Endothelial cell (in vitro differentiated cells): ENCODE data around the gene AREL1. TPM values are rescaled to one million over a fixed set of nuclear protein-coding genes. Genes with fewer than 3 reads are reported as not detected.
A peak's percentile ranks its signal among the peaks of the same experiment; 100 is the strongest.

Experiments used
- DNase-seq: peaks from one replicate; pipeline ENCODE4 v3.0.0; 2021; ENCODE audit warnings: low spot score
- H3K27ac Mint-ChIP-seq: one replicate; pipeline ENCODE4 v1.8.0; 2021; ENCODE audit warnings: mixed read lengths, inconsistent platforms; ENCODE audit not compliant: unreplicated experiment
- H3K27me3 Mint-ChIP-seq: one replicate; pipeline ENCODE4 v1.8.0; 2021; ENCODE audit warnings: mild to moderate bottlenecking, moderate library complexity, mixed read lengths, inconsistent platforms; ENCODE audit not compliant: unreplicated experiment
- H3K36me3 Mint-ChIP-seq: one replicate; pipeline ENCODE4 v1.8.0; 2021; ENCODE audit warnings: mild to moderate bottlenecking, low read depth, mixed read lengths, inconsistent platforms; ENCODE audit not compliant: unreplicated experiment
- H3K4me1 Mint-ChIP-seq: one replicate; pipeline ENCODE4 v1.8.0; 2021; ENCODE audit warnings: mild to moderate bottlenecking, mixed read lengths, inconsistent platforms; ENCODE audit not compliant: unreplicated experiment
- H3K4me3 Mint-ChIP-seq: one replicate; pipeline ENCODE4 v1.8.0; 2021; ENCODE audit warnings: mild to moderate bottlenecking, mixed read lengths, inconsistent platforms; ENCODE audit not compliant: unreplicated experiment
- H3K9me3 Mint-ChIP-seq: one replicate; pipeline ENCODE4 v1.8.0; 2021; ENCODE audit warnings: mixed read lengths, inconsistent platforms; ENCODE audit not compliant: unreplicated experiment
- total RNA-seq: library from RNA; stranded (reverse); fragmentation: NEBNext Ultra II Directional; extraction: Animal tissue kit (Norgen Biotek cat#: 25700); gene quantifications from one replicate; pipeline ENCODE4 v1.2.1, GENCODE V29; 2021; ENCODE audit not compliant: unreplicated experiment
- TF ChIP-seq, protein P1 (sequence below): fragments of 200-600 bp; sonication (generic); IDR thresholded peaks from one replicate; pipeline ENCODE4 v1.5.0; 2021; ENCODE audit warnings: antibody characterized with exemption; ENCODE audit not compliant: unreplicated experiment

The AREL1 gene
- total RNA-seq, 1 donor from 2014 or later: 41.6 TPM

DNA sequence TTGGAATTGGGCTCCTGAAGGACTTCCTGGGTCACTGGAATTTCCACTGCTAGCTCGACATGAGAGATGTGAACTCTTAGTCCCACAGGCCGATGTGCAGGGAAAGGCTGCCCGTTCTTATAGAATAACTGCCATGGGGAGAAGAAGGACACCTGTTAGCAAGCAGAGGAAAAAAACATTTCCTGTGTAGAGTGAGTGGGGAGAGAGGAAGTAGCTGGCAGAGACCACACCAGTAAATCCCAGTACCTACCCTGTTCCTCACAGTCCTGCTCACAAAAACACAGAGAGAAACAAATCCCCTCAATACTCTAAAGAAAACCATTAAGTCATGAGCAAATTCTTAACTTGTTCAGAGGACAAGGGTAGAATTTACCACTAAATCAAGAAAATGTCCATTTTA is 29.5 kb downstream of the AREL1 start:
- Mint-ChIP-seq H3K27me3 (peaks cover 1% of the 10 kb centered on the region), H3K9me3 (no peaks in the 10 kb centered on the region), H3K36me3 (peaks cover 23% of the 10 kb centered on the region), H3K27ac (peak overlapping the region; percentile 78), H3K4me3 (no peak overlapping the region), H3K4me1 (peaks cover 14% of the 10 kb centered on the region)
- no peak for DNase-seq
- TF ChIP-seq, protein P1, sequence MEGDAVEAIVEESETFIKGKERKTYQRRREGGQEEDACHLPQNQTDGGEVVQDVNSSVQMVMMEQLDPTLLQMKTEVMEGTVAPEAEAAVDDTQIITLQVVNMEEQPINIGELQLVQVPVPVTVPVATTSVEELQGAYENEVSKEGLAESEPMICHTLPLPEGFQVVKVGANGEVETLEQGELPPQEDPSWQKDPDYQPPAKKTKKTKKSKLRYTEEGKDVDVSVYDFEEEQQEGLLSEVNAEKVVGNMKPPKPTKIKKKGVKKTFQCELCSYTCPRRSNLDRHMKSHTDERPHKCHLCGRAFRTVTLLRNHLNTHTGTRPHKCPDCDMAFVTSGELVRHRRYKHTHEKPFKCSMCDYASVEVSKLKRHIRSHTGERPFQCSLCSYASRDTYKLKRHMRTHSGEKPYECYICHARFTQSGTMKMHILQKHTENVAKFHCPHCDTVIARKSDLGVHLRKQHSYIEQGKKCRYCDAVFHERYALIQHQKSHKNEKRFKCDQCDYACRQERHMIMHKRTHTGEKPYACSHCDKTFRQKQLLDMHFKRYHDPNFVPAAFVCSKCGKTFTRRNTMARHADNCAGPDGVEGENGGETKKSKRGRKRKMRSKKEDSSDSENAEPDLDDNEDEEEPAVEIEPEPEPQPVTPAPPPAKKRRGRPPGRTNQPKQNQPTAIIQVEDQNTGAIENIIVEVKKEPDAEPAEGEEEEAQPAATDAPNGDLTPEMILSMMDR: no peak

DNA sequence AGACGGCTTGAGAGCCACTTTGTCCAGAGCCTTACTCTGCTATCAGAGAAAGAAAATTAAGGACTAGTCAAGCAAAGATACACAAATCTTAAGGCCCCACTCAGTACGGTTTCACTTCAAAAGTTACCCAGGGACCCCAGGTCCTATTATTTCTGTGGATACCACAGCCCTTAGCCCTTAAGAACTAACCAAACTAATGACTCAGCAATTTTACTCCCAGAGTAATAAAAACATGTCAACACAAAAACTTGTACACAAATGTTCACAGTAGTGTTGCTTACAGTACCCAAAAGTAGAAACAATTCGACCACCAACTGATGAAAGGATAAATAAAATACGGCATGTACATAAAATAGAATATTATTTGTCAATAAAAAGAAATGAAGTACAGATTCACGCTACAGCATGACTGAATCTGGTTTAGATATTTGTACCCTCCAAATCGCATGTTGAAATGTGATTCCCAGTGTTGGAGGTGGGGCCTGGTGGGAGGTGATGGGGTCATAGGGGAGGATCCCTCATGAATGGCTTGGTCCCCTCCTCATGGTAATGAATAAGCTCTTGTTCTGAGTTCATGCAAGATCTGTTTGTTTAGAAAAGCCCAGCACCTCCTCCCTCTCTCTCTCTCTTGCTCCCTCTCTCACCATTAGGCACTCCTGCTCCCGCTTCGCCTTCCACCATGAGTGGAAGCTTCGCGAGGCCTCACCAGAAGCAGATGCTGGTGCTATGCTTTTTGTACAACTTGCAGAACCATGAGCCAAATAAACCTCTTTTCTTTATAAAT is 30.5 kb downstream of the AREL1 start:
- DNase-seq: no peak
- Mint-ChIP-seq H3K4me3 (no peak overlapping the region), H3K9me3 (no peaks in the 10 kb centered on the region), H3K4me1 (peaks cover 14% of the 10 kb centered on the region), H3K27ac (no peak overlapping the region), H3K27me3 (peaks cover 1% of the 10 kb centered on the region), H3K36me3 (peaks cover 21% of the 10 kb centered on the region)
- TF ChIP-seq, protein P1: no peak

DNA sequence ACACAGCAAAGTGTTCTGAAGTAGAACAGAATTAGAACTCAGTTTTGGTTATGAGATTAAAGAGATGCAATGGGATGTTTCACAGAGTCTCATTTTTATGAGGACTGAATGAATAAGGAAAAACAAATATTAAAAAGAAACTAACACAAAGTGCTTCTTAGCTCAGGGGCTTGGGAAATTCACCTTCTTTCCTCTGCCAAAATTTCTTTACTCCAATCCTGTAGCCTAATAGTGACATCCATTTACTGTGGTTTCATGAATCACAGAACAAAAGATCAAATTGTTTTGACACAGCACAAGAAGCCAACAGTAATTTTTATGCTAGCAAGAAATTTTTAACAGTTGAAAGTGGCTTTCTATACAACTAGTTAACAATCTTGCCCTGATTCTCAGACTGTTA is 37.7 kb downstream of the AREL1 start:
- Mint-ChIP-seq H3K27ac (no peak overlapping the region), H3K4me1 (no peaks in the 10 kb centered on the region), H3K36me3 (peaks cover 29% of the 10 kb centered on the region), H3K4me3 (no peak overlapping the region), H3K9me3 (no peaks in the 10 kb centered on the region), H3K27me3 (no peaks in the 10 kb centered on the region)
- no peak for DNase-seq
- TF ChIP-seq, protein P1: no peak

DNA sequence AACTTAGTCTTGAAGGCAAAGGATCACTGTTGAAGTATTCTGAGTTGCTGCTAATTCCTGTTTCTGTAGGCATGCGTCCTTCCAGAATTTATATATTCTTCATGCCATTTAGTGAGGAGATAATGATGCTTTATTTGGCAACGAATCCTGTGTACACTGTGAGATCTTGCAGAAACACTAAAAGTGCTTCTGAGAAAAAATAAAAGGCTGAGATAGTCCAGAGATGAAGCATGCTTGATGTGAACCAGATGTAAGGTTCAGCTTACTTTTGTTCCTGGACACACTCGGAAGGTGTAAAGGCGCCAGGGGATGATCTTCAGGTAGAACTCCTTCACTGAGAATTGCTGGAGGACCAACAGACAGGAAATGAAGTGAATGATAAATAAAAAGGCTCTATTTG is 39.1 kb downstream of the AREL1 start:
- Mint-ChIP-seq H3K4me1 (no peaks in the 10 kb centered on the region), H3K4me3 (no peak overlapping the region), H3K27ac (no peak overlapping the region), H3K36me3 (peaks cover 28% of the 10 kb centered on the region), H3K27me3 (no peaks in the 10 kb centered on the region), H3K9me3 (no peaks in the 10 kb centered on the region)
- TF ChIP-seq, protein P1: no peak
- DNase-seq: no peak

DNA sequence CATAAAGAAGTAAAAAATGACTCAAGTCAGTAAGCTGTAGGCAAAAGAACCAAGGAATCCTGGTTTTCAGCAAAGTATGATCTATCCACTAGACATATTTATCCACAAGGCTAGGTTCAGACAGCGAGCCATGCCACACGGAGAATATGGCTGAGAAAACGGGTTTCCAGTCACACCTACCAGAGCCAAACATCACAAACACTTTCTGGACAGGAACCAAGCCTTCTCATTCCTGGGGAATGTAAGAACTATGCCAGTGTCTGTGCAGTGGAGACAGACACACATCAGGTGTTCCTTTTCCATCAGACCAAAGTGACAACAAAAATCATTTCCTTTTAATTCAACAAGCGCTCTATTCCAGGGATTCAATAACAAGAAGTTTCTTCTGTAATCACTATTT is 41.1 kb downstream of the AREL1 start:
- TF ChIP-seq, protein P1: no peak
- peaks cover 6% of the 10 kb centered on the region for H3K4me1 Mint-ChIP-seq
- H3K9me3 Mint-ChIP-seq: no peaks in the 10 kb centered on the region
- H3K4me3 Mint-ChIP-seq: no peak overlapping the region
- H3K27me3 Mint-ChIP-seq: no peaks in the 10 kb centered on the region
- H3K27ac Mint-ChIP-seq: peak overlapping the region; percentile 15
- DNase-seq: no peak
- peaks cover 35% of the 10 kb centered on the region for H3K36me3 Mint-ChIP-seq
